OCI-LY3 (cell line): Measurements from ENCODE around the gene SCNN1G.
"Not testable (repeated sequence)": the region's sequence is repeated elsewhere in the genome, so short reads cannot be mapped to it uniquely, and the experiment has no call there.

Source experiments
- H2AFZ ChIP-seq: fragments of 200-600, 300-600 bp; shearing (Covaris generic); 2 replicates; pipeline ENCODE4 v1.6.0; 2014; ENCODE audit warnings: antibody characterized with exemption, low read depth, low read length
- H3K27ac ChIP-seq: fragments of 200-600, 300-600 bp; sonication (generic); 2 replicates; pipeline ENCODE4 v1.5.1; 2014; ENCODE audit warnings: mild to moderate bottlenecking, low read length, moderate library complexity, mixed read lengths
- H3K27me3 ChIP-seq: fragments of 200-600, 300-600 bp; sonication (generic); 2 replicates; pipeline ENCODE4 v1.6.1; 2014; ENCODE audit warnings: low read depth, low read length, mixed read lengths
- H3K36me3 ChIP-seq: fragments of 200-600, 300-600 bp; sonication (generic); replicated peaks from 2 replicates; pipeline ENCODE3; 2014; ENCODE audit warnings: low read depth, low read length, mixed read lengths
- H3K4me1 ChIP-seq: fragments of 300-600, 200-600 bp; sonication (generic); 2 replicates; pipeline ENCODE4 v1.6.1; 2014; ENCODE audit warnings: low read length, mixed read lengths
- H3K4me2 ChIP-seq: fragments of 200-600, 300-600 bp; sonication (generic); 2 replicates; pipeline ENCODE4 v1.6.1; 2014; ENCODE audit warnings: low read length, mixed read lengths
- H3K4me3 ChIP-seq: fragments of 300-600, 200-600 bp; sonication (generic); 2 replicates; pipeline ENCODE4 v1.5.1; 2014; ENCODE audit warnings: antibody characterized with exemption, mild to moderate bottlenecking, low read length, moderate library complexity
- H3K79me2 ChIP-seq: fragments of 300-600, 200-600 bp; shearing (Covaris generic); 2 replicates; pipeline ENCODE4 v1.6.1; 2014; ENCODE audit warnings: mild to moderate bottlenecking, low read length, mixed read lengths
- H3K9ac ChIP-seq: fragments of 300-600, 200-600 bp; shearing (Covaris generic); 2 replicates; pipeline ENCODE4 v1.6.0; 2014; ENCODE audit warnings: mild to moderate bottlenecking, low read length, moderate library complexity
- H3K9me3 ChIP-seq: fragments of 200-600, 300-600 bp; shearing (Covaris generic); 2 replicates; pipeline ENCODE4 v1.6.1; 2014; ENCODE audit warnings: low read length, mixed read lengths; ENCODE audit not compliant: insufficient read depth
- H4K20me1 ChIP-seq: fragments of 200-600, 300-600 bp; sonication (generic); 2 replicates; pipeline ENCODE4 v1.6.1; 2016; ENCODE audit warnings: low read length, mixed read lengths; ENCODE audit not compliant: insufficient read depth
- EZH2phosphoT487 ChIP-seq: fragments of 200-600 bp; shearing (Covaris generic); IDR thresholded peaks from 2 replicates; pipeline ENCODE4 v1.6.1; 2018; ENCODE audit warnings: antibody characterized with exemption, mixed run types, low read depth
- TF ChIP-seq, protein P1 (sequence below): fragments of 200-600, 300-600 bp; sonication (generic); IDR thresholded peaks from 2 replicates; pipeline ENCODE4 v1.5.1; 2014; ENCODE audit warnings: antibody characterized with exemption, low read length, low read depth

The SCNN1G gene

GRCh38 chr16:23141500-23141899 is 41.0 kb upstream of the SCNN1G start:
- Histone ChIP-seq H4K20me1 (0 out of 2 replicates have a peak, but pooled peaks cover 8% of the 10 kb centered on the region), H3K27ac (no peak overlapping the region), H3K4me2 (no peak overlapping the region), H3K79me2 (peaks cover 70% of the 10 kb centered on the region), H3K4me1 (no peaks in the 10 kb centered on the region), H3K9me3 (no peaks in the 10 kb centered on the region), H3K9ac (no peak overlapping the region), H2AFZ (no peak overlapping the region), H3K4me3 (no peak overlapping the region), H3K27me3 (no peaks in the 10 kb centered on the region), H3K36me3 (no peaks in the 10 kb centered on the region)
- TF ChIP-seq, protein P1, sequence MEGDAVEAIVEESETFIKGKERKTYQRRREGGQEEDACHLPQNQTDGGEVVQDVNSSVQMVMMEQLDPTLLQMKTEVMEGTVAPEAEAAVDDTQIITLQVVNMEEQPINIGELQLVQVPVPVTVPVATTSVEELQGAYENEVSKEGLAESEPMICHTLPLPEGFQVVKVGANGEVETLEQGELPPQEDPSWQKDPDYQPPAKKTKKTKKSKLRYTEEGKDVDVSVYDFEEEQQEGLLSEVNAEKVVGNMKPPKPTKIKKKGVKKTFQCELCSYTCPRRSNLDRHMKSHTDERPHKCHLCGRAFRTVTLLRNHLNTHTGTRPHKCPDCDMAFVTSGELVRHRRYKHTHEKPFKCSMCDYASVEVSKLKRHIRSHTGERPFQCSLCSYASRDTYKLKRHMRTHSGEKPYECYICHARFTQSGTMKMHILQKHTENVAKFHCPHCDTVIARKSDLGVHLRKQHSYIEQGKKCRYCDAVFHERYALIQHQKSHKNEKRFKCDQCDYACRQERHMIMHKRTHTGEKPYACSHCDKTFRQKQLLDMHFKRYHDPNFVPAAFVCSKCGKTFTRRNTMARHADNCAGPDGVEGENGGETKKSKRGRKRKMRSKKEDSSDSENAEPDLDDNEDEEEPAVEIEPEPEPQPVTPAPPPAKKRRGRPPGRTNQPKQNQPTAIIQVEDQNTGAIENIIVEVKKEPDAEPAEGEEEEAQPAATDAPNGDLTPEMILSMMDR, result no peak
- no peak for TF ChIP-seq EZH2phosphoT487

DNA sequence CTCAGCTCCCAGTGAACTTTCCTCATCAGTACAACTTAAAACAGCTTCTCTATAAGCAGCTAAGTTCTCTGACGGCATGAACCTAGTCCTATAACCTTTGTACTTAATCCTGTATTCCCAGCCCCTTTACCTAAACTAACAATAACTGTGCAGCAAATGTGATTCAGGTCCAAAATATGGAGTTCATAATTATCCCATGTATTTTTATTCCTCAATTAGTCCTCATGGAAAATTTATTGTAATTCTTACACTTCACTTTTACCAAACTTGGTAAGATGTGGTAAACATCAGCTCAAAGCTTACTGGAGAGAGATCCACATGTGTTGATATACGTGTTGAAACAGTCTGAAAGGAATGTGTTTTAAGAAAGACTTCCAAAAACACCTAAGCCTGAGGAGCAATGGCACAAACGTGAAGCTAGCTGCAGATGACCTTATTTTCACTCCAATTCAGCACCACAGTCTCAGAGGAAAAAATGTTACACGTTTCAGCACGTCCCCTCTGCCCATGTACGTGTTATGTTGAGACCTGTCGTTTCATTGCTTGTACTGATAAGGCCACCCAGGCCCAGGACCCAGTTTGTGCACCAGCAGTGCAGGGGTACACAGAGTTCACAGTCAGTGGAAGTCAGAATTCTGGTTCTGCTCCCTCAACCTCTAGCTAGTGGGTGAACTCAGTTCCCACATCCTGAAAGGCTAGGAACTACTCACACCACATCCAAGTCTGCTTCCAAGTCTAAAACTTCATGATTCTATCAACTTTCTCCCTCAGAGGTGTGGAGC is 40.4 kb upstream of the SCNN1G start:
- no peak overlapping the region for H2AFZ ChIP-seq
- no peaks in the 10 kb centered on the region for H3K4me1 ChIP-seq
- H4K20me1 ChIP-seq, result 0 out of 2 replicates have a peak, but pooled peaks cover 8% of the 10 kb centered on the region
- no peak overlapping the region for H3K27ac ChIP-seq
- peaks cover 70% of the 10 kb centered on the region for H3K79me2 ChIP-seq
- no peak overlapping the region for H3K4me2 ChIP-seq
- no peak overlapping the region for H3K9ac ChIP-seq
- H3K4me3 ChIP-seq, result no peak overlapping the region
- no peaks in the 10 kb centered on the region for H3K36me3 ChIP-seq
- TF ChIP-seq, protein P1, result no peak
- no peak for TF ChIP-seq EZH2phosphoT487
- no peaks in the 10 kb centered on the region for H3K9me3 ChIP-seq
- H3K27me3 ChIP-seq, result no peaks in the 10 kb centered on the region

DNA sequence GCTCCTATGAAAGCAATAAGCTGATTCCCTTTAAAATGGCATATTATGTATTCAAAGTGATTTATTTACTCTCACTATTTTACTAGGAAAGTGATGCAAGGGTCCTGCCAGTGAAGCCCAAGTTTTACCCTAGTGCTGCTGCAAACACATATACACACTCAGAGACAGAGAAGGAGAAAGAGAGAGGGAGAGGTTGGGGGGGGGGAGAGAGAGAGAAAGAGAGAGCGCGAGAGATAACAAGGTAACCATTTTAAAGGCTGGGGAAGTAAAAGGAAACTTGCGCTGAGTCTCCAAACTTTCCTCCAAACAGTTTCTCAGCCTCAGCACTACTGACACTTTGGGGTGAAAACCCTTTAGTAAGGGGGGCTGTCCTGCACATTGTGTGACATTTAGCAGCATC is 39.2 kb upstream of the SCNN1G start:
- Histone ChIP-seq H3K4me1 (peaks cover 8% of the 10 kb centered on the region), H3K4me3 (no peak overlapping the region), H3K27ac (no peak overlapping the region), H3K9ac (no peak overlapping the region), H4K20me1 (0 out of 2 replicates have a peak, but pooled peaks cover 8% of the 10 kb centered on the region), H3K36me3 (no peaks in the 10 kb centered on the region), H3K27me3 (no peaks in the 10 kb centered on the region), H3K4me2 (no peak overlapping the region), H3K79me2 (peaks cover 77% of the 10 kb centered on the region), H3K9me3 (no peaks in the 10 kb centered on the region), H2AFZ (no peak overlapping the region)
- TF ChIP-seq EZH2phosphoT487, result no peak
- TF ChIP-seq, protein P1, result no peak

- not testable (repeated sequence) for H3K27ac ChIP-seq
Observed at GRCh38 chr16:23144393-23144792, 38.2 kb upstream of the SCNN1G start.

More at GRCh38 chr16:23144393-23144792, 38.2 kb upstream of the SCNN1G start:
- H3K9ac ChIP-seq, H4K20me1 ChIP-seq, H3K4me2 ChIP-seq, H2AFZ ChIP-seq, H3K36me3 ChIP-seq, H3K4me1 ChIP-seq, H3K27me3 ChIP-seq, H3K9me3 ChIP-seq, H3K4me3 ChIP-seq: not testable (repeated sequence)
- peaks cover 78% of the 10 kb centered on the region for H3K79me2 ChIP-seq
